K562 (cell line): ENCODE data around the gene SORBS2. TPM values are rescaled to one million over a fixed set of nuclear protein-coding genes. Genes with fewer than 3 reads are reported as not detected.

Experiments
- ATAC-seq: fragments of 200-7000 bp; cut with Tn5 transposase; 3 replicates; pipeline ENCODE4 v1.9.1; 2020; ENCODE audit warnings: moderate library complexity
- BruUV-seq: library from RNA; stranded (reverse); fragments of 400-500 nt; replicated peaks from 2 replicates; lab custom pipeline; 2021; lab: Mats Ljungman, UMichigan
- CTCF ChIA-PET: fragments of 300-600 bp; formaldehyde crosslinking; extraction: SDS; loops from one replicate; lab custom pipeline; 2021; ENCODE audit warnings: low intra/inter-chr PET ratio; lab: Yijun Ruan, JAX
- POLR2A ChIA-PET: fragments of 300-600, 350-650 bp; sonication (Branson Sonifier 250); formaldehyde crosslinking; extraction: SDS; loops from one replicate; lab custom pipeline; 2021; ENCODE audit warnings: antibody characterized with exemption, inconsistent platforms; lab: Yijun Ruan, JAX
- DNase-seq, 4 experiments: peaks; one replicate each; pipeline versions ENCODE4 v3.0.0 to v3.0.0-alpha.2; 2011 to 2018; ENCODE audit warnings: low spot score in 3 of 4, mixed read lengths in 3 of 4; ENCODE audit errors: extremely low read depth in 1 of 4
- FAIRE-seq: peaks from 2 replicates; lab custom pipeline; 2011; peaks lifted over from hg19 to GRCh38; lab: Jason Lieb, UNC
- H2AFZ ChIP-seq: 2 replicates; pipeline ENCODE4 v1.6.0; 2011; ENCODE audit warnings: low read depth, low read length, control low read depth, inconsistent platforms
- H3K27ac ChIP-seq: fragments of 200-600 bp; 3 replicates; pipeline ENCODE4 v1.8.0; 2011; ENCODE audit warnings: low read depth, mild to moderate bottlenecking, control low read depth, inconsistent platforms, low read length, moderate library complexity, mixed read lengths; ENCODE audit errors: extremely low read depth
- H3K27me3 ChIP-seq, 2 experiments: fragments of 300-600 bp in 1 of 2; 2 replicates in 1 of 2; 3 replicates in 1 of 2; pipeline versions ENCODE4 v1.6.0 to v1.8.0; 2011; ENCODE audit warnings: inconsistent platforms in 2 of 2, low read length in 2 of 2, mild to moderate bottlenecking in 1 of 2, mixed read lengths in 1 of 2, moderate library complexity in 1 of 2; ENCODE audit not compliant: control insufficient read depth in 2 of 2, insufficient read depth in 2 of 2
- H3K36me3 ChIP-seq: fragments of 300-600 bp; 3 replicates; pipeline ENCODE4 v1.8.0; 2011; ENCODE audit warnings: mild to moderate bottlenecking, low read length, inconsistent platforms; ENCODE audit not compliant: control insufficient read depth, insufficient read depth
- H3K4me1 ChIP-seq, 2 experiments: fragments of 200-600 bp in 1 of 2; replicated peaks in 1 of 2; 2 replicates in 1 of 2; 3 replicates in 1 of 2; pipeline versions ENCODE4 v1.5.1 to v1.8.0; 2011; ENCODE audit warnings: inconsistent platforms in 2 of 2, low read length in 2 of 2, mild to moderate bottlenecking in 1 of 2, mixed read lengths in 1 of 2, moderate library complexity in 1 of 2; ENCODE audit not compliant: control insufficient read depth in 2 of 2, insufficient read depth in 2 of 2
- H3K4me2 ChIP-seq: 2 replicates; pipeline ENCODE4 v1.6.1; 2011; ENCODE audit warnings: low read length, control low read depth, inconsistent platforms, mixed read lengths; ENCODE audit not compliant: insufficient read depth
- H3K4me3 ChIP-seq: fragments of 200-600 bp; sonication (generic), shearing (Covaris generic); 2 replicates; pipeline ENCODE4 v1.5.1; 2016; ENCODE audit warnings: control low read depth, inconsistent platforms
- H3K79me2 ChIP-seq: fragments of 200-600 bp; 3 replicates; pipeline ENCODE4 v1.8.0; 2011; ENCODE audit warnings: low read length, inconsistent platforms; ENCODE audit not compliant: control insufficient read depth, insufficient read depth
- H3K9ac ChIP-seq, 2 experiments: 2 replicates each; pipeline versions ENCODE4 v1.6.0 to v1.6.1; 2011; ENCODE audit warnings: low read depth in 2 of 2, low read length in 2 of 2, control low read depth in 1 of 2, inconsistent platforms in 1 of 2, mild to moderate bottlenecking in 1 of 2, mixed read lengths in 1 of 2; ENCODE audit not compliant: insufficient read depth in 1 of 2
- H3K9me1 ChIP-seq: one replicate; pipeline ENCODE4 v1.6.0; 2011; ENCODE audit warnings: inconsistent platforms, mild to moderate bottlenecking, low read length, moderate library complexity; ENCODE audit not compliant: control insufficient read depth, insufficient read depth
- H3K9me3 ChIP-seq: replicated peaks from 2 replicates; pipeline ENCODE4 v1.5.1; 2011; ENCODE audit warnings: low read depth, low read length, inconsistent platforms; ENCODE audit not compliant: control insufficient read depth, insufficient read depth
- H4K20me1 ChIP-seq: replicated peaks from 2 replicates; pipeline ENCODE4 v1.6.1; 2011; ENCODE audit warnings: low read length, inconsistent platforms, mixed read lengths; ENCODE audit not compliant: control insufficient read depth, insufficient read depth
- CHAMP1 ChIP-seq: fragments of 450-650 bp; IDR thresholded peaks from 2 replicates; pipeline ENCODE4 v1.6.1; 2016; ENCODE audit warnings: mild to moderate bottlenecking
- ELF1 ChIP-seq: fragments of 200-800 bp; sonication (Bioruptor generic); IDR thresholded peaks from 2 replicates; pipeline ENCODE4 v1.6.1; 2016; ENCODE audit warnings: missing genetic modification characterization, missing compliant biosample characterization
- EZH2 ChIP-seq: IDR thresholded peaks from 2 replicates; pipeline ENCODE4 v1.6.1; 2012; ENCODE audit warnings: low read depth, mild to moderate bottlenecking, inconsistent platforms, low read length, borderline replicate concordance
- SIRT6 ChIP-seq: IDR thresholded peaks from one replicate; pipeline ENCODE4 v1.6.1; 2012; ENCODE audit warnings: low read depth, mild to moderate bottlenecking, control low read depth, inconsistent platforms, low read length, moderate library complexity
- TFE3 ChIP-seq: fragments of 450-650 bp; formaldehyde crosslinking; IDR thresholded peaks from 2 replicates; pipeline ENCODE4 v1.4.0; 2020; ENCODE audit warnings: mild to moderate bottlenecking, mixed read lengths
- USF2 ChIP-seq: sonication (generic); formaldehyde crosslinking; IDR thresholded peaks from 2 replicates; pipeline ENCODE4 v1.5.0; 2020; ENCODE audit warnings: missing genetic modification reagents
- ZBTB1 ChIP-seq: sonication (generic); formaldehyde crosslinking; IDR thresholded peaks from 2 replicates; pipeline ENCODE4 v1.8.1; 2023; ENCODE audit warnings: missing genetic modification reagents, low read depth, mild to moderate bottlenecking, borderline replicate concordance
- ZBTB11 ChIP-seq, 3 experiments: fragments of 200-800 bp in 1 of 3; fragments of 250-450 bp in 1 of 3; fragments of 450-650 bp in 1 of 3; sonication (Bioruptor Pico) in 1 of 3; sonication (Bioruptor generic) in 1 of 3; formaldehyde crosslinking in 1 of 3; IDR thresholded peaks; 2 replicates each; pipeline versions ENCODE4 v1.6.1 to v1.8.0; 2016 to 2022; ENCODE audit warnings: mild to moderate bottlenecking in 2 of 3, missing genetic modification characterization in 2 of 3, missing compliant biosample characterization in 1 of 3, moderate library complexity in 1 of 3
- ZKSCAN8 ChIP-seq: fragments of 200-800 bp; sonication (Bioruptor generic); IDR thresholded peaks from 2 replicates; pipeline ENCODE4 v1.6.1; 2016; ENCODE audit warnings: missing genetic modification characterization, missing compliant biosample characterization
- ZNF263 ChIP-seq: sonication (generic); formaldehyde crosslinking; IDR thresholded peaks from 2 replicates; pipeline ENCODE4 v1.8.0; 2022; ENCODE audit warnings: mild to moderate bottlenecking, missing genetic modification reagents, borderline replicate concordance
- ZZZ3 ChIP-seq: fragments of 450-650 bp; IDR thresholded peaks from 2 replicates; pipeline ENCODE4 v1.6.1; 2016; ENCODE audit warnings: antibody characterized with exemption, mild to moderate bottlenecking, moderate library complexity
- WGBS: fragments of 100-300 bp; shearing (Covaris generic); methylation state at CpG from one replicate; pipeline ENCODE4 v1.1.6; 2016; ENCODE audit warnings: low coverage, mixed read lengths; ENCODE audit not compliant: insufficient coverage; ENCODE audit errors: missing lambda C conversion rate; 5-methylcytosine and 5-hydroxymethylcytosine counted together
- in situ Hi-C: fragments of 300-500 bp; cut with MboI; formaldehyde crosslinking; loops from 4 replicates; pipeline ENCODE4 v1.15.0; 2018; ENCODE audit warnings: inconsistent platforms, mixed read lengths
- intact Hi-C: fragments of 100-400 bp; cut with micrococcal nuclease; formaldehyde crosslinking; loops from 2 replicates; pipeline ENCODE4 v1.14.2; 2022
- polyA plus RNA-seq, 8 experiments: library from polyadenylated mRNA; depleted of rRNA in 4 of 8; stranded (reverse) in 5 of 8; unstranded in 3 of 8; fragments of >200 nt; fragmentation: Nextera tagmentation in 2 of 8; fragmentation: Illumina TruSeq in 1 of 8; extraction: Ambion mirVana in 2 of 8; extraction: Trizol in 1 of 8; gene quantifications; 2 replicates each; pipeline versions ENCODE4 v1.2.1 to v1.2.3, GENCODE V29; 2011 to 2014; ENCODE audit warnings: inconsistent platforms in 1 of 8, missing spikeins in 1 of 8
- total RNA-seq, 7 experiments: library from RNA; depleted of rRNA in 6 of 7; stranded (reverse); fragments of >200 nt in 6 of 7; fragmentation: Illumina TruSeq in 2 of 7; extraction: Trizol in 2 of 7; gene quantifications; 2 replicates each; pipeline versions ENCODE4 v1.2.1 to v1.2.3, GENCODE V29; 2011 to 2021; ENCODE audit warnings: low replicate concordance in 1 of 7

SORBS2 gene
- total and polyA plus RNA-seq, 9 of the 15 experiments (the other 6 are each of a cell fraction or from before 2014, with no cell fraction given): 0.29 TPM; not detected in 8

GRCh38 chr4:185564349-185564748, 247.6 kb downstream of the SORBS2 start:
- ChIA-PET CTCF (no interaction called here), POLR2A (interaction anchor here (0.7 kb wide), 1 partner anchor 9 kb away, joined by 4 read pairs; no protein-coding TSS in a partner anchor)
- Histone ChIP-seq H3K36me3 (no peaks in the 10 kb centered on the region), H3K9ac (no peak overlapping the region), H4K20me1 (no peaks in the 10 kb centered on the region), H3K4me1 (peaks cover 0 to 19% of the 10 kb centered on the region in 2 experiments; a peak in 4 of 5 replicates), H3K9me3 (no peaks in the 10 kb centered on the region), H3K79me2 (no peaks in the 10 kb centered on the region), H3K27ac (no peak overlapping the region), H3K27me3 (peaks cover 0 to 4% of the 10 kb centered on the region in 2 experiments; a peak in 1 of 5 replicates), H3K4me3 (no peak overlapping the region), H2AFZ (no peak overlapping the region), H3K4me2 (no peak overlapping the region), H3K9me1 (no peaks in the 10 kb centered on the region)
- FAIRE-seq (peak; percentile 6), ATAC-seq (no peak), DNase-seq (no peak)
- BruUV-seq: no TSS peak
- intact Hi-C loops (no loop called here), in situ Hi-C loops (no loop called here)
- 13% methylated on average over 3 of the region's 3 CpGs for WGBS
- TF ChIP-seq ZBTB1 (CRISPR knock-in tag) (no peak), USF2 (CRISPR knock-in tag) (no peak), SIRT6 (no peak), TFE3 (CRISPR knock-in tag) (no peak), EZH2 (no peak), ZBTB11 (CRISPR knock-in tag; IDR thresholded peaks at IDR 0.05) (no peak), ZKSCAN8 (CRISPR knock-in tag) (no peak), ELF1 (no peak), ZZZ3 (no peak), ZNF263 (no peak), CHAMP1 (no peak)
